NAMALWA (cell line): ENCODE measurements around the gene BAG5.
A peak's percentile ranks its signal among the peaks of the same experiment; 100 is the strongest.
"Not testable (repeated sequence)": the region's sequence is repeated elsewhere in the genome, so short reads cannot be mapped to it uniquely, and the experiment has no call there.

Source experiments
- DNase-seq: peaks from one replicate; pipeline ENCODE4 v3.0.0-alpha.2; 2015; ENCODE audit warnings: low spot score

The BAG5 gene

DNA sequence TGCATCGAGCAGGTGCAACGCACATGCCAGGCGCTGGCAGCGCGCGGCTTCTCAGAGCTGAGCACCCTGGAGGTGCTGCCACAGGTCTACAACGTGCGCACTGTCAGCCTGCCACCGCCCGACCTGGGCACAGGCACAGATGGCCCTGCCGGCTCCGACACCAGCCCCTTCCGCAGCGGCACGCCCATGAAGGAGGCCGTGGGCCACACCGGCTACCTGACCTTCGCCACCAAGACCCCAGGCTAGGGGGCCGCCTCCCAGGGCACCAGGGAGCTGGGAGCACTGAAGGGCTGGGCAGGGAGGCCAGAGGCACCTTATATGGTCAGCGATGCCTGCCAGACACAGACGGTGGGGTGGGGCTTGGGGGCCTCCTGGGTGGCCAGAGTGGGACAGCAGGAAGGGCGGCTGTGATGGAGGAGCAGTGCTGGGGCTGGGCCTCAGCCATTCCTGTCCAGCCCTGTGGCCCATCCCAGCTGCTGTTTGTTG, 27.8 kb downstream of the BAG5 start:
- no peak for DNase-seq

DNA sequence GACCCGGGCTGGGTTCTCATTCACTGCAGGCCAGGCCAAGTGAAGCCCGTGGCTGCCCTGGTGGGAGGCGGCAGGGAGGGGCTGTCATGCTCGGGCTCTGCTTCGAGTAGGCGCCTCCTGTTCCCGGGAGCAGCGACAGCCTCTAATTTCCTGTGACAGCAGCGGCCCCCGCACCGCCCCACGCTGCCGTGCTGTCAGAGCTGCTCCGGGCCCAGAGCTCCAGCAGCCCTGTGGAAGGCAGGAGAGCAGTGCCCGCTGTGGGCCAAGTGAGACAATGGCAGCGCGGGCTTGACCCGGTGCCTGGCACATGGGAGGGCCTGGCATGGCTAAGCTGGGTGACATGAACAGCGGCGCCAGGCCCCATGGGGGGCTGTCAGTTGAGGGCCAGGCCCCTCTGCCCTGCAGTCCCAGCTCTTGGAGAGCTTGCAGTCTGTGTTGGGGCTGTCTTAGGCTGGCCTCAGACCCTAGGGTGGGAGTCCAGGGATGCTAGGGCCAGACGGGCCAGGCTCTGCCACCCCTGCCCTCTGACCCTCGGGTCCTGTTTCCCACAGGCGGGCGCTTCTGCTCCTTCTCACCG, 28.4 kb downstream of the BAG5 start:
- no peak for DNase-seq

DNA sequence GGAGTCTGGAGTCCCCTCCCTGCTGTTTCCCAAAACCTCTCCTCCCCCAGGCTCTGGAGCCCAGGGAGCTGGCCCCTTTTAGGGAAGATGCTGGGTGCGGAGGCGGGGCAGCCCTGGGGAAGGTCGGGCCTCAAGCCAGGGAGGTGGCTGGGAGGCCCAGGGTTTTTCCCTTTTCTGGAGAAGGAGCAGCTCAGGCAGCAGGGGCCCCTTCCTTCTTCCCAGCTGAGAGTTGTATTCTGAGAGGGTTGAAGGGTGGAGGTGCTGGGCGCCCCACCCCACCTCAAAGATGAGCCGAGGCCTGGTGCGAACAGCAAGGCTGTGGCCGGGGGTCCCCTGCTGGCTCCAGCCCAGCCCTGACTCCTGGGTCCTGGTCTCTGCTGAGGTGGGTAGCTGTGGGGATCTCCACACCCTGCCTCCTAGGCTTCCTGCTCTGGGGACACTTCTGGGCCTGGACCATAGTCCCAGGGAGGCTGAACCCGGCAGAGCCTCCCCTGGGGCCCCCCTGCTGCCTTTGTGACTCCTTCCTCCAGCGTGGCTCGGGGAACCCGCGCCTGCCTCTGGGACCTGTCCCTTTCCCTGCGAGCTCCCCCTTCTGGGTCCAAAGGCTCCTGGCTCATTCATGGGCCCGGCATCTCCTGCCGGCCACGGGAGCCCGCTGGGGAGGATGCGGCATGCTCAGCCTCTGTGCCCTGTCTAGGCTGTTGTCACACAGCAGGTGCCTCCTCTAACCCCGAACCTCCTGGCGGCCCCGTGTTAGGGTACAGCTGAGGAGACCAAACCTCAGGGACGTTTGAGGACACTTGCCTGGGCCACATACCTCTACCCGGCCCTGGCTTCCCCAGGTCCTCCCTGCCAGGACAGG, 29.1 kb downstream of the BAG5 start:
- DNase-seq: no peak

DNA sequence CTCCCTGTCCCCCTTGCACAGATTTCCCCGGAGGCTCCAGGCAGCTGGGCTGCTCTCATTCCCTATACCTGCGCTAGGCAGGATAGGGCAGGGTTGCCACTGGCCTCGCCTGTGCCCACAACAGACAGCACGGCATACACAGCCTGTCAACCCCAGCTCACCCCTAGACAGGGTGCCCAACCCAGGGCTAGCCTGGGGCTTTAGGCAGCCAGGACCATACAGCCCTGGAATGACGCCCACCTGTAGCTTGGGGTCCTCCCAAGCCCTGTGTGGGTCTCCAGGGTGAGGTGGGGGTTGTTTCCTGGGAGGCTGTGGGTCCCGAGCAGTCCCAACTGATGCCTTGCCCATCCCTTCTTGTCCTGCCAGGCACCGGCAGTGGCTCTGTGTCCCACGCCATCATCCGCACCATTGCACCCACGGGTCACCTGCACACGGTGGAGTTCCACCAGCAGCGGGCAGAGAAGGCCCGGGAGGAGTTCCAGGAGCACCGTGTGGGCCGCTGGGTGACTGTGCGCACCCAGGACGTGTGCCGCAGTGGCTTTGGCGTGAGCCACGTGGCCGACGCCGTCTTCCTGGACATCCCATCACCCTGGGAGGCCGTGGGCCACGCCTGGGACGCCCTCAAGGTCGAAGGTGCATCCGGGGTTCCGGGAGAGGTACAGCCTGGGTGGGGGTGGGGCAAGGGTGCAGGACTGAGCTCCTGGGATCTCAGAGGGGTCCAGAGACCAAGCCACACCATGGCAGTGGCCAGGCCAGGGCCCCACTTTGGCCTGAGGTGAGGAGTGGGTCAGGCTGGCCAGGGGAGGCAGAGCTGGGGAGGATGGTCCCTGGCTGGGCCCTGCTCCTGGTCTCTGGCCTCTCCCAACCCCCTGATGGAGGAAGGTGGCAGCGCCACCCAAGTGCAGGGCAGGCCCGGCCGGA, 30.0 kb downstream of the BAG5 start:
- no peak for DNase-seq

DNA sequence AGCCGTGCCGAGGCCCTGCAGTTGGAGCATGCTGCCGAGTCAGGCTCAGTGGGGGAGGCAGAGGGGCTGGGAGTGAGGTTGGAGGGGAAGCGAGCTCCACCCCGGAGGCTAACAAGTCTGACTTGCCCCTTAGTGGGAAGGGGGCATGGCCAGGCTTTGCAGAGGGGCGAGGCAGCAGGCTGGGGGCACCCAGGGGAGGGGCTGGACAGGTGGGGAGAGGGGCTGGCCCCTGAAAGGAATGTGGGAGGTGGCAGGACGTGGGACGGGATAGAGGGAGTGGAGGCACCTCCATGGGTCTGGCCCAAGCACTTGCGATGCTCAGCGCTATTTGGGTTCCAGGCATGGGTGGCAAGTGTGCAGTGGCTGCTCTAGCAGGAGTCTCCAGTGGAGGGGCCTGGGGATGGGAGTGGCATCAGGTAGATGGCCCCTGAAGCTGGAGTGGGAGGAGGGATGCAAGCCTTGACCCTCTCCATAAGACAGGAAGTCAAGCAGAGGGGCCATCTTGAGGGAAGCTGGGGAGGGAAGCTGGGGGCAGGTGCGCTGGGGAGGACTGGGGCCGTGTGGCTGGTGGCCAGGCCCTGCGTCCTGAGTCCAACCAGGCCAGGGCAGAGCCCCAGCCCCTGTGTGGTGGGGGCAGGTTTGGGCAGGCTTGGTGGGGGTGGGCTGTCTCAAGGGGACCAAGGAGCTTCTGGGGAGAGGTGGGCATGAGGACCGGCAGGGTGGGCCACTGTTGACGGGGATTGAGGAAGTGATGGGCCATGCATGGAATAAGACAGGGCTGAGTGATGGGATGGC, 30.8 kb downstream of the BAG5 start:
- DNase-seq: no peak

DNA sequence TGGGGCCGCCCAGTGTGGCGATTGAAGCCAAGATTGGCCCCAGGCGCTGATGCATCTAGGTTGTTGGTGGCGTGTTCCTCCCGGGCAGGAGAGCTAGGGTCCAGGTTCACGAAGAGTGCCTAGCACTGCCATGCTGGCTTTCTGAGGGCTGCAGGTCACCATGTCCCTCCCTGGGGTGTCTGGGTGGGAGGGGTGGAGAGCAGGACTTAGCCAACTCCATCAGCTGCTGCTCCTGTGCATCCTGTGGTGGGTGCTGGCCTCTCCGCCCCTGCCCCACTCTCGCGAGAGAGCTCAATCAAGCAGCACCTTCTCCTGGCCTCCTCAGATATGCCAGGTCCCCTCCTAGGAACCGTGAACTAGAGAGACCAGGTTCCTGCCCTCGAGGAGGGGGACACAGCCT, 31.6 kb downstream of the BAG5 start:
- DNase-seq: no peak

DNA sequence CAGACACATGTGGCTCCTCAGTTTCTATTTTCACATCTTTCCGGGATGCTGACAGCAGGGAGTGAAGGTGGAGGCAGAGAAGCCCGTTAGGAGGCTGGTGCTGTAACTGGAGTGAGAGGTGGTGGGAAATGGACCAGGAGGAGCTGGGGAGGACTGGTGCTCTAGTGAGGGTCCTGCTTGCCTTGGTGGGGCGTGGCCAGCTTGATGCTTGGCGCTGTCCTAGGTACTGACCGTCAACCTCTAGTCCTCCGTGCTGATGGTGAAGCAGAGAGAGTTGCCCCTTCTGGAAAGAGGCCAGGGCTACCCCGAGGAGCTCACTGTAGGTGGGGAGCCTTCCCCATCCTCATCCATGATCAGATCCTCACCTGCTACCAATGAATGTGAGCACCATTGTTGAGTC, 32.1 kb downstream of the BAG5 start:
- DNase-seq: no peak

DNA sequence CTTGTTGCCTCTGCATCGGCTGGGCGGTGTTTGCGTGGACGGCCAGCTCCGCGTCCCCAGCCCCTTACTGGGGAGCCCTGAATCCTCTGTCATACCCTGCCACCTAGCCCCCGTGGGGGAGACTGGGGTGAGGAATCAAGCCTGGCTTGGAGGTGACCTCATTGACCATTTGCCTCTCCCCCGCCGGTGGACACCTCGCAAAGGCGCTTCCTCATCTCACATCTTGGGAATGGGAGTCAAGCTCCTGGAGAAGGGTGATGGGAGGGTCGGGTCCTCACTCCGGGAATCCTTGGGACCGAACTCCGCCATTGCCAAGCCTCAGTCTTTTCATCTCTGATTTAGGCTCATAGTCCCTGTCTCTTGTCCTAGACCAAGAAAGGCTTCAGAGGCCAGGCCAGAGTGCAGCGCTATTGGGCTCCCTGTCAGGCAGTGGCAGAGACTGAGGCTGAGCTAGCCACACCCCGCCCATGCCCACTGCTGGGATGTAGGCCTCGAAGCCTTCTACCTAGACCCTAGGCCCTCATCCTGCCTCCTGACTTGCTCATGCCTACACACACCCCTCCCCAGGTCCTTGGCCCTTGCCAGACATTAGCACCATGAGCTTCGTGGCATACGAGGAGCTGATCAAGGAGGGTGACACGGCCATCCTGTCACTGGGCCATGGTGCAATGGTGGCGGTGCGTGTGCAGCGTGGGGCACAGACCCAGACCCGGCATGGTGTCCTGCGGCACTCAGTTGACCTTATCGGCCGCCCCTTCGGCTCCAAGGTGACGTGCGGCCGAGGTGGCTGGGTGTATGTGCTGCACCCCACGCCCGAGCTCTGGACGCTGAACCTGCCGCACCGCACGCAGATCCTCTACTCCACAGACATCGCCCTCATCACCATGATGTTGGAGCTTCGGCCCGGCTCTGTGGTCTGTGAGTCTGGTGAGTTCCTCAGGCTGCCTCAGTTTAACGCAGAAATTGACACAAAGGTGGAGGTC, 32.8 kb downstream of the BAG5 start:
- no peak for DNase-seq

DNA sequence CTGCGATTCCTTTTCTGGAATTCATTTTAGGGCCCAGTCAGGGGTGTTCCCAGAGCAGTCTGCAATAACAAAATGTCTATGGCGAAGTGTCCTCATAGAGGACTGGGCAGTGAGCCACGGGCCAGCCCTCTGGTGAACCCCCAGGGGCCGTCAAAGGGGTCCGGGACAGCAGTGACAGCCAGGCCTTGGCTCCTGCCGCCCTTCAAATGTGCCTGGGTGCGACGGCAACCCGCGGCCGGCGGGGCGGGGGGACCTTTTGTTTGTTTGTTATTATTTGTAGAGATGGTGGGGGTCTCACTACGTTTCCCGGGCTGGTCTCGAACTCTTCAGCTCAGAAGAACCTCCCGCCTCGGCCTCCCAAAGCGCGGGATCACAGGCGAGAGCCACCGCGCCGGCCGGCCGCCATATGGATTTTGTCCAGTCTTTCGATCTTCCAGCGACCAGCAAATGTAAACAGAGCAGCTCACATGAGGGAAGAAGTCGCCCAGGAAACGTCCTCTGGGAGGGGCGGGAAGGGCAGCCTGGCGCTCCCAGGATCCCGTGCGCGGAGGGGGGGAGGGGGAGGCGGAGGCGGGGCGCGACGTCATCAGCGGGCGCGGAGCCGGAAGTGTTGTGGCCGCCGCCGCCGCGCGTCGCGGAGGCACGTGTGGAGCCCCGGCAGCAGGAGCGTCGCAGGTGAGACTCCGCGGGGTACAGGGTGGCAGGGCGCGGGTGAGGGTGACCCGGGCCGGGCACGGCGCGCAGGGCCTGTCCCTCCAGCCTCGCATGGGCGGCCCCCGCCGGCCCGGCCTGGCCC, 33.7 kb downstream of the BAG5 start, which contains the start of gene TRMT61A:
Gene TRMT61A, plus strand, starts transcription at position 610 of the 796 bp plus-strand sequence. CDS start 783 bp downstream, outside the sequence.
- DNase-seq: peak; percentile 66

DNA sequence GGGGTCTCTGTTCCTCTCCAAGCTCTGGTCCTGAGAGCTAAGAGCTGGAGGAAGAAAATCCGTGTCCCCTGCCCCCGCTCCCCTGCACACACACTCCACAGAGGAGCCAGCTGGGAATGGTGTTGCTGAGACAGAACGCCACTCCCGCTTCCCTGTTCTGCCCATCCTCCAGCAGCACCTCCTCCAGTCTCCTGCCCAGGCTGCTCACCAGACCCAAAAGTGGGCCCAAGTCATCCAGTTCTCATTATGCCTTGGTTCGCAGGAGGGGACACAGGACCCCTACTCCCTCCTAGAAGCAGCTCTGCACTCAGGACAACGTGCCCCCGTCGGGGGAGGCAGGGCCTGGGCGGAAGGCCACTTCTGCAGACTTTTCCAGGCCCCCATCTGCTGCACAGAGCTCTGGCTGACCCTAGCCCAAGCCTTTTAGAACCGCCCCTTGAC, 34.3 kb downstream of the BAG5 start:
- no peak for DNase-seq

DNA sequence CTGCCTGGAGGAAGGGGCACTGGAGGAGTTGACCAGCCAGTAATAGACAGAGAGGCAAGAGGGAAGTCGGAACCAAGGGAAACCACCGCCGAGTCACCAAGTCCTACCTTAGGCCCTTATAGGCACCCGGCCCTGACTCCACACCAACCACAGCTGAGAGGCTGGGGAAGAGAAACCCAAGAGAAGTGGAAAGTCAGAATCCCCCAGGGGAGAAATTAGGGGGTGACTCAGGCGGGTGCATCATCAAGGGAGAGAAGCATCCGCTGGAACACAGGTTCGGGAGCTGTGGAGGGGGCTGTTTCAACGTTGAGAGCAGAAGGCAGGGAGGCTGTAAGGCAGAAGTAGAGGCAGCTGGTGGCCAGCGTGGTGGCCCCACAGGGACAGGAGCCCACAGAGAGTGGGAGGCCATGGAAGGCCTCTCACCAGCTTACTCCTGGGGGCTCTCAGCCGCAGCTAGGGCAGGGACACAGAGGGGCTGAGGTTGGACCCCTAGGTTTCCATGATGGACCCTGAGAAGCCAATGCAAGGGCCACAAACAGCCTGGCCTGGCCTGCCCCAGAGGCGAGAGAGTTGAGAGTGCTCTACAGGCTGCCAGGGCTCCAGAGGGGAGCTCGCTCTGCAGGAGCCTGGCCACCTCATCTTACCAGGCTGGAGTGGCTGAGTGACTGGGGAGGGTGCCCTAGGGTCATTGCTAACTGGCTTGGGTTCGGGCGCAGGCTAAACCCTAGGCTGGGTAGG, 34.9 kb downstream of the BAG5 start:
- peak; percentile 53 for DNase-seq

DNA sequence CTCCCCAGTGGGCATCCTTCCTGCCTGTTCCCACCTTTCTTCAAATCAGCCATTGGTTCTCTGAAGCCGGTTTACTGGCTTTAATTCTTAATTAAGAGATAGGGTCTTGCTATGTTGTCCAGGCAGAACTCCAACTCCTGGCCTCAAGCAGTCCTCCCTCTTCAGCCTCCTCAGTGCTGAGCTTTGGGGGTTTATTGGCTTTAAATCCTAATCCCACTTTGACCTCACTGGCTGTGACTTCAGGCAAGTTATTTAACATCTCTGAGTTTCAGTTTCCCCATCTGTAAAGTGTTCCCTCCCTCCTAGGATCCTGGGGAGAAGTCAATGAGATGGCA, 35.6 kb downstream of the BAG5 start:
- DNase-seq: no peak

DNA sequence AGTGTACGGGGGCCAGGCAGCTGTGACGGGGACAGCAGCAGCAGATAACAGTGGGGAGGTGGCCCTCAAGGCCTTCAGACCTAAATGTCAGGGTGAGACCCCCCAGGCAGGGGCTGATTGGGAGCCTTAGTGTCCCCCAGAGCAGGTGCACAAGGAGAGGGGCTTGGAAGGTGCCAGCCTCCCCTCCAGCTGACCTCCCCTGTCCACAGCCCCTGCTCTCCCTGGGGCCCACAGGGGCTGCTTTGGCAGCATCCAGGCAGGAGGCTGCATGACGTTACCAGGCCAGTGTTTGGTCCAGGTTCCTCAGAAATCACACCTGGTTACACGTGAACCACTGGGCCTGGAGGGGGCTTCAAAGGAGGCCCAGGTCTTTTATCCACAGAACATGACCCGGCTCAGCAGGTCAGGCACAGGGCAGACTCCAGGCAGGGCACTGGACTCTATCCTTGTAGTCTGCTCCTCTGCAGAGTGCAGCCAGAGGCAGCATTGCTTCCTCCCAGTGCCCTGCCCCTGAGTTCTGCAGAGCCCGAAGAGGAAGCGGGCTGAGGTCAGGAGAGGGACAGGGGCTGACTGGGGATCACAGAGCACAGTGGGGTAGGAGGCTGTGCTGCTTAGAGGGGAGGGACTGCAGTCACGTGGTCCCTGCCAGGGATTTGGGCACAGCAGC, 36.1 kb downstream of the BAG5 start:
- DNase-seq: no peak

DNA sequence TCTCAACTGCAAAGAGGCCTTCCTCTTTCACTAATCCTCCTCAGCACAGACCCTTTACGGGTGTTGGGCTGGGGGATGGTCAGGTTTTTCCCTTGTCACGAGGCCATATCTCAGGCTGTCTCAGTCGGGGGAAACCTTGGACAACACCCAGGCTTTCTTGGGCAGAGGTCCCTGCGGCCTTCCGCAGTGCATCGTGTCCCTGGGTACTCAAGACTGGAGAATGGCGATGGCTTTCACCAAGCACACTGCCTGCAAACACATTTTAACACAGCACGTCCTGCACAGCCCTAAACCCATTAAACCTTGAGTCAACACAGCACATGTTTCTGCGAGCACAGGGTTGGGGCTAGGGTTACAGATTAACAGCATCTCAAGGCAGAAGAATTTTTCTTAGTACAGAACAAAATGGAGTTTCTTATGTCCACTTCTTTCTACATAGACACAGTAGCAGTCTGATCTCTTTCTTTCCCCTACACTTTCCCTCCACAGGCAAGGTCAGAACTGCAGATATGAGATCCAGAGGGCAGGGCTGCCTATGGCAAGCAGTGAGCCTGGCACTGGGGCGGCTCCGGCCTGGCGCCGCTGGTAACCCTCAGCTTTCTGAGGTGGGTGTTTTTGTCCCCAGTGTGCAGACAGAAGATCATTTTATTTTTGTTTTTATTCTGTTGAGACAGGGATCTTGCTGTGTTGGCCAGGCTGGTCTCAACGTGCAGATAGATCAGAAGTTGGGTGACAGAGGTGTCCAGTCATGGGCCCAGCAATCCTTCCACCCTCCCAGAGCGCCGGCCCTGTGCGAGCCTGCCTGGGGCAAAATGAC, 36.8 kb downstream of the BAG5 start:
- DNase-seq: not testable (repeated sequence)

DNA sequence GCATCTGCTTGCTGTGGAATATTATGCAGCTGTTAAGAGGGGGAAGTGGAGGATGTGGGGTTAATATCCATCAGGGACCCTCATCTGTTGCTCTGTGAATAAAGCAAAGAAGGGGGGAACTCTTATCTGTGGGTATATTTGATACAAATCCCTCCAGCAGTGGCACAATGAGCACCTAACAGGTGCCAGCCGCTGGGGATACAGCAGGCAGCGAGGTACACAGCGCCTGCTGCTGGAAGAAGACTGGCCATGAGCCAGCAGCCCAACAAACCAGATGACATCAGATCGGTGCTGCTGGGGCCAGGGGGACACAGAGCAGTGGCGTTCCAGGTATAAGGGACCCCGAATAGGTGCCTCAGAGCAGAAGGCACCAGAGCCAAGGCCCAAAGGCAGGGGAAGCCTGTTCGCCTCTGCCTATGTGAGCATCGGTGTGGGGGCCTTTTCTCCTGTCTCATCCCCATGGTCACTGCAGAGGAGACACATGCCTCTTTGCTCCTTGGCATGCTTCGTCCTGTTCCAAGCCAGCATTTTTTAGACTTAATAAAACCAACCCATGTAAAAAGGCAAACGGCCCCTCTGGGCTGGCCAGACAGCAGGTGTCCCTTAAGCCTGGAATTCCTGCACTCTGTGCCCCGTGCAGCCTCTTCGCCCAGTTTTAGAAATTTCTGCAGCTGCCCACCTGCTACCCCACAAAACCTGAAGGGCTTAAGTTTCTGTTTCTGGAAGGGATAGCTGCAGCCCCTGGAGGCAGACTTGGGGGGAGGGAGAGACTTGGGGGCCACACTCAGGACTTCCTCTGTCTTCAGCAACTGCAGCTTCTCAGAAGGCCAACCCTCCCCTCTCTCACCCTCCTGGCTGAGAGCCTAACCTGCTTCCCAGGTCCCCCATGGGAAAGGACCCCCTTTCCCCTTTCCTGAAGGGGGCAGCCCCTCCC, 38.2 kb downstream of the BAG5 start:
- no peak for DNase-seq

DNA sequence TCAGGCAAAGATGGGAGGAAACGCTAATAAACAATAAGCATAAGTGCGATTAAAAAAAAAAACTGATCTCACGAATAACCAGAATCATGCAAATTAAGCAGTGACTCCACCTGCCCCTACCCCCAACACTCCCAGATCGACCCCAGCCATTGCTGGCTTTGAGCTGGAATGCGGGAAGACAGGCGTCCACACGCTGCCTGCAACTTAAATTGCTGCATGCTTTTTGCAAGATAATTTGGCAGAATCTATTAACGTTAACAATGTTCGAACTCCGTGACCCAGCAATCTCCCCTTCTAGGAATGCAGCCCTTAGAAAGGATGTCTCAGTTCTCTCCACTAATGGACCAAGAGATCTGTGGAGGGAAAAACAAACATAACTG, 38.9 kb downstream of the BAG5 start:
- DNase-seq: no peak
